Karpas-422 (cell line): ENCODE measurements around the gene DNAJB1. TPM values are rescaled to one million over a fixed set of nuclear protein-coding genes. Genes with fewer than 3 reads are reported as not detected.
"Not testable (repeated sequence)": the region's sequence is repeated elsewhere in the genome, so short reads cannot be mapped to it uniquely, and the experiment has no call there.

Source experiments
- DNase-seq: peaks from one replicate; pipeline ENCODE4 v3.0.0-alpha.2; 2015
- H2AFZ ChIP-seq: fragments of 200-600 bp; sonication (generic); 2 replicates; pipeline ENCODE4 v1.6.1; 2014; ENCODE audit warnings: antibody characterized with exemption, low read length, mixed read lengths
- H3K27ac ChIP-seq: fragments of 200-600 bp; sonication (generic); 2 replicates; pipeline ENCODE4 v1.5.1; 2014; ENCODE audit warnings: mild to moderate bottlenecking, low read length, moderate library complexity
- H3K27me3 ChIP-seq: fragments of 200-600 bp; sonication (generic); 2 replicates; pipeline ENCODE4 v1.6.1; 2014; ENCODE audit warnings: low read length, mixed read lengths
- H3K36me3 ChIP-seq: fragments of 200-600 bp; sonication (generic); 2 replicates; pipeline ENCODE4 v1.6.1; 2014; ENCODE audit warnings: low read length, mixed read lengths; ENCODE audit not compliant: insufficient read depth
- H3K4me1 ChIP-seq: fragments of 200-600 bp; sonication (generic); 2 replicates; pipeline ENCODE4 v1.6.1; 2014; ENCODE audit warnings: mild to moderate bottlenecking, low read length, mixed read lengths
- H3K4me2 ChIP-seq: fragments of 200-600 bp; sonication (generic); 2 replicates; pipeline ENCODE4 v1.6.1; 2014; ENCODE audit warnings: low read length, low read depth, mild to moderate bottlenecking; ENCODE audit not compliant: poor library complexity, severe bottlenecking
- H3K4me3 ChIP-seq: fragments of 200-600 bp; sonication (generic); 2 replicates; pipeline ENCODE4 v1.5.1; 2014; ENCODE audit warnings: mild to moderate bottlenecking, antibody characterized with exemption, low read length, mixed read lengths
- H3K79me2 ChIP-seq: fragments of 200-600 bp; sonication (generic); 2 replicates; pipeline ENCODE4 v1.6.1; 2014; ENCODE audit warnings: mild to moderate bottlenecking, low read length, mixed read lengths
- H3K9ac ChIP-seq: fragments of 200-600 bp; sonication (generic); 2 replicates; pipeline ENCODE4 v1.6.0; 2014; ENCODE audit warnings: low read length
- H3K9me2 ChIP-seq: fragments of 200-600 bp; sonication (generic), shearing (Covaris generic); replicated peaks from 2 replicates; pipeline ENCODE4 v1.6.0; 2014; ENCODE audit warnings: mild to moderate bottlenecking, low read length, moderate library complexity; ENCODE audit not compliant: insufficient read depth
- H3K9me3 ChIP-seq: fragments of 300-700, 200-600 bp; sonication (generic); 2 replicates; pipeline ENCODE4 v1.6.1; 2014; ENCODE audit warnings: low read length, mixed read lengths
- H4K20me1 ChIP-seq: fragments of 200-600 bp; sonication (generic); 2 replicates; pipeline ENCODE4 v1.6.1; 2014; ENCODE audit warnings: mild to moderate bottlenecking, antibody characterized with exemption, low read length, low read depth; ENCODE audit not compliant: insufficient read depth
- total RNA-seq: library from RNA; depleted of rRNA; stranded (reverse); fragments of >200 nt; shearing (Covaris generic); gene quantifications from 2 replicates; pipeline ENCODE4 v1.2.3, GENCODE V29; 2014; ENCODE audit warnings: low replicate concordance

DNAJB1 gene
- total RNA-seq, 1 experiment from 2014 or later, result 39.7 TPM

GRCh38 chr19:14556662-14557188, 38.5 kb upstream of the DNAJB1 start:
- Histone ChIP-seq H3K4me1 (peaks cover 37% of the 10 kb centered on the region), H3K79me2 (peaks cover 54% of the 10 kb centered on the region)

GRCh38 chr19:14555918-14556661, 37.9 kb upstream of the DNAJB1 start:
- 0 out of 2 replicates have a peak, but pooled peaks cover 2% of the 10 kb centered on the region for H4K20me1 ChIP-seq
- H3K9me3 ChIP-seq, result no peaks in the 10 kb centered on the region
- H3K9ac ChIP-seq, result peak overlapping the region; percentile 60; the same call in 1 of the 2 replicates
- no peaks in the 10 kb centered on the region for H3K9me2 ChIP-seq
- no peak overlapping the region for H3K4me3 ChIP-seq
- H3K4me1 ChIP-seq, result peaks cover 41% of the 10 kb centered on the region
- H3K79me2 ChIP-seq, result peaks cover 50% of the 10 kb centered on the region
- H3K27ac ChIP-seq, result no peak overlapping the region
- H3K36me3 ChIP-seq, result no peaks in the 10 kb centered on the region
- no peak overlapping the region for H2AFZ ChIP-seq
- DNase-seq, result no peak
- peak overlapping the region; percentile 42 for H3K4me2 ChIP-seq
- no peaks in the 10 kb centered on the region for H3K27me3 ChIP-seq

More at GRCh38 chr19:14556662-14557188, 38.5 kb upstream of the DNAJB1 start:
- DNase-seq, result peak; percentile 92
- Histone ChIP-seq H3K4me3 (no peak overlapping the region), H3K9ac (peak overlapping the region; percentile 60), H4K20me1 (0 out of 2 replicates have a peak, but pooled peaks cover 2% of the 10 kb centered on the region), H3K36me3 (no peaks in the 10 kb centered on the region), H3K4me2 (peak overlapping the region; percentile 42), H3K27me3 (no peaks in the 10 kb centered on the region), H3K9me3 (no peaks in the 10 kb centered on the region), H2AFZ (no peak overlapping the region), H3K27ac (no peak overlapping the region), H3K9me2 (no peaks in the 10 kb centered on the region)

GRCh38 chr19:14554382-14554812, 36.2 kb upstream of the DNAJB1 start:
- Histone ChIP-seq H3K9me3 (no peaks in the 10 kb centered on the region), H2AFZ (no peak overlapping the region), H3K4me2 (no peak overlapping the region), H3K36me3 (no peaks in the 10 kb centered on the region), H3K9me2 (no peaks in the 10 kb centered on the region), H3K79me2 (peaks cover 39% of the 10 kb centered on the region), H3K4me3 (no peak overlapping the region), H4K20me1 (0 out of 2 replicates have a peak, but pooled peaks cover 2% of the 10 kb centered on the region), H3K27ac (no peak overlapping the region), H3K27me3 (no peaks in the 10 kb centered on the region), H3K9ac (no peak overlapping the region), H3K4me1 (peaks cover 25% of the 10 kb centered on the region)
- DNase-seq, result no peak

GRCh38 chr19:14553939-14554243, 35.7 kb upstream of the DNAJB1 start:
- Histone ChIP-seq H2AFZ (no peak overlapping the region), H3K4me1 (peaks cover 20% of the 10 kb centered on the region), H3K79me2 (peaks cover 34% of the 10 kb centered on the region), H3K9ac (no peak overlapping the region), H3K4me2 (no peak overlapping the region), H3K4me3 (no peak overlapping the region), H3K36me3 (no peaks in the 10 kb centered on the region; the same call in 1 of the 2 replicates), H3K9me2 (no peaks in the 10 kb centered on the region), H3K9me3 (no peaks in the 10 kb centered on the region), H4K20me1 (0 out of 2 replicates have a peak, but pooled peaks cover 2% of the 10 kb centered on the region), H3K27me3 (no peaks in the 10 kb centered on the region), H3K27ac (no peak overlapping the region)
- no peak for DNase-seq

- Histone ChIP-seq H3K79me2 (peaks cover 33% of the 10 kb centered on the region), H2AFZ (no peak overlapping the region), H3K36me3 (no peaks in the 10 kb centered on the region; the same call in 1 of the 2 replicates), H4K20me1 (no peaks in the 10 kb centered on the region), H3K27ac (no peak overlapping the region), H3K9me2 (no peaks in the 10 kb centered on the region), H3K4me1 (peaks cover 14% of the 10 kb centered on the region), H3K9ac (no peak overlapping the region), H3K4me3 (no peak overlapping the region), H3K9me3 (no peaks in the 10 kb centered on the region), H3K4me2 (no peak overlapping the region), H3K27me3 (no peaks in the 10 kb centered on the region)
- DNase-seq, result no peak
Observed at GRCh38 chr19:14553042-14553938, 35.1 kb upstream of the DNAJB1 start.

- H3K27ac ChIP-seq, H3K9ac ChIP-seq, H4K20me1 ChIP-seq, H3K36me3 ChIP-seq, H3K9me2 ChIP-seq, H2AFZ ChIP-seq, H3K4me3 ChIP-seq, H3K4me2 ChIP-seq, H3K4me1 ChIP-seq, H3K27me3 ChIP-seq, DNase-seq, H3K9me3 ChIP-seq: not testable (repeated sequence)
- H3K79me2 ChIP-seq, result peaks cover 28% of the 10 kb centered on the region
Observed at GRCh38 chr19:14552006-14552360, 33.8 kb upstream of the DNAJB1 start.

GRCh38 chr19:14551134-14552005, 33.2 kb upstream of the DNAJB1 start:
- H3K4me2 ChIP-seq, H3K9me2 ChIP-seq, H4K20me1 ChIP-seq, H3K9ac ChIP-seq, H3K4me3 ChIP-seq, H3K9me3 ChIP-seq, H2AFZ ChIP-seq, H3K27ac ChIP-seq, H3K27me3 ChIP-seq, H3K36me3 ChIP-seq, H3K4me1 ChIP-seq: not testable (repeated sequence)
- DNase-seq, result peak; percentile 78
- H3K79me2 ChIP-seq, result peaks cover 31% of the 10 kb centered on the region
